Measurements from ENCODE around the gene TMEM127. TPM values are rescaled to one million over a fixed set of nuclear protein-coding genes. Genes with fewer than 3 reads are reported as not detected.
"Not testable (repeated sequence)": the region's sequence is repeated elsewhere in the genome, so short reads cannot be mapped to it uniquely, and the experiment has no call there.

Gene TMEM127
- total RNA-seq, 1 donor from 2014 or later = 61.9 TPM

DNA sequence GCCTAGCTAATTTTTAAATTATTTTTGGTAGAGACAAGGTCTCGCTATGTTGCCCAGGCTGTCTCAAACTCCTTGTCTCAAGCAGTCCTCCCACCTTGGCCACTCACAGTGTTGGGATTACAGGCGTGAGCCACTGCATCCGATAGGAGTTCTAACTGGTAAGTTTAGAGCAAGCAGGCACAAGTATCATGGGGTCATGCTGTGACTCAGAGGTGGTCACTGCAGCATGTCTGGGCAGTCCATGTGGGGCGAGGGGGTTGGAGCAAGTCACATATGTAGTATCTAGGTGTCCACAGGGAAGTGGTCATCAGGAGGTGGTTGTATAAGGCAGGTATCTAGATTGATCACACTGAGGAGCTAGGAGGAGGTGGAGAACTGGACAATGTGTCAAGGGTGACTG, 34.5 kb downstream of the TMEM127 start:
- H3K27ac ChIP-seq = no peak overlapping the region
- intact Hi-C loops (cut with DNase I) = no loop called here

DNA sequence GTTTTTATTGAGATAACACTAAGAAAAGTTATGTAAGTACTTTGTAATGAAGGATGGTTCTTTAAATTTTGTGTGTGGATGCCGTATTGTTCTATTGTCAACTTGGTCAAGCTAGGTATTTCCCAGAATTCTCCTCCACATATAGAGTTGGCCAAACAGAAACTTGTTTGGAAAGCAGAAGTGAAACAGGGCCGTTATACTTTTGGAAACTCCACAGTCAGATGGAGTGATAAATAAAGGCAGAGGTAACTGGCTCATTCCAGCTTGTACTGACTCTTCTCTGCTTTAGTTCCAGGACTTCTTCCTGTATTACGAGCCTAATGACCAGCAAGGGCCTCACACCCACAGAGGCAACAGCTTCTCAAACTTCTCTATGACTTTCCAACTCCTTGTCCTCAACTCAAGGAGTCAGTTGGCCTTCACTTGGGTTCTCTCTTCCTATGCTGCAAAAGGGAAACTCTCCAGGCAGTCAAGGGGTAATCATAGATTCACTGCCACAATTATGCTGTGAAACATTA, 40.7 kb downstream of the TMEM127 start:
- Histone ChIP-seq H3K9me3 (no peaks in the 10 kb centered on the region), H3K27ac (no peak overlapping the region), H3K4me1 (no peaks in the 10 kb centered on the region), H3K36me3 (no peaks in the 10 kb centered on the region), H3K4me3 (no peak overlapping the region), H3K27me3 (no peaks in the 10 kb centered on the region)
- no peak for DNase-seq (ENCODE audit: low spot score in 2 of 2)
- TF ChIP-seq, protein P1, sequence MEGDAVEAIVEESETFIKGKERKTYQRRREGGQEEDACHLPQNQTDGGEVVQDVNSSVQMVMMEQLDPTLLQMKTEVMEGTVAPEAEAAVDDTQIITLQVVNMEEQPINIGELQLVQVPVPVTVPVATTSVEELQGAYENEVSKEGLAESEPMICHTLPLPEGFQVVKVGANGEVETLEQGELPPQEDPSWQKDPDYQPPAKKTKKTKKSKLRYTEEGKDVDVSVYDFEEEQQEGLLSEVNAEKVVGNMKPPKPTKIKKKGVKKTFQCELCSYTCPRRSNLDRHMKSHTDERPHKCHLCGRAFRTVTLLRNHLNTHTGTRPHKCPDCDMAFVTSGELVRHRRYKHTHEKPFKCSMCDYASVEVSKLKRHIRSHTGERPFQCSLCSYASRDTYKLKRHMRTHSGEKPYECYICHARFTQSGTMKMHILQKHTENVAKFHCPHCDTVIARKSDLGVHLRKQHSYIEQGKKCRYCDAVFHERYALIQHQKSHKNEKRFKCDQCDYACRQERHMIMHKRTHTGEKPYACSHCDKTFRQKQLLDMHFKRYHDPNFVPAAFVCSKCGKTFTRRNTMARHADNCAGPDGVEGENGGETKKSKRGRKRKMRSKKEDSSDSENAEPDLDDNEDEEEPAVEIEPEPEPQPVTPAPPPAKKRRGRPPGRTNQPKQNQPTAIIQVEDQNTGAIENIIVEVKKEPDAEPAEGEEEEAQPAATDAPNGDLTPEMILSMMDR (IDR thresholded peaks at IDR 0.05) = no peak
- intact Hi-C loops (cut with DNase I) = no loop called here

More for the DNA sequence above, 34.5 kb downstream of the TMEM127 start:
- H3K27me3 ChIP-seq = no peaks in the 10 kb centered on the region
- TF ChIP-seq, protein P1 (IDR thresholded peaks at IDR 0.05) = no peak
- no peaks in the 10 kb centered on the region for H3K9me3 ChIP-seq
- H3K4me1 ChIP-seq = no peaks in the 10 kb centered on the region
- DNase-seq (ENCODE audit: low spot score in 2 of 2) = no peak
- no peak overlapping the region for H3K4me3 ChIP-seq
- H3K36me3 ChIP-seq = no peaks in the 10 kb centered on the region

DNA sequence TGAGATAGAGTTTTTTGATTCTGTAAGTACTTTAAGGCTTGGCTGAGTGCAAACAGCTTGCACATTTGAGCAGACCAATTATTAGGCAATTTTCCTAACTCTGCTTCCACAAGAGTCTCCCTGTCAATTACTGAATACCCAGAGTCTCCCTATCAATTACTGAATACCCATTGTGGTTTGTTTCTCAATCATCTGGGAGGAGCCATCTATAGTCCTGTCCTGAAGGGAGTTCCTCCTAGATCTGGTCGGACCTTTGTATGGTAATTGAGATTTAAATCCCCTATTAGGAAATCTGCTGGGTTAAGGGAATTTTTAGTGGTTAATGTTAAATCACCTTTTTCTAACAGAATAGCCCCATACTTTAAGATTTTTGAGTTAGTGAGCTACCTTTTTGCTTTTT, 44.7 kb downstream of the TMEM127 start:
- intact Hi-C loops (cut with DNase I); H3K27me3 ChIP-seq; H3K4me3 ChIP-seq; H3K27ac ChIP-seq; H3K4me1 ChIP-seq; DNase-seq (ENCODE audit: low spot score in 2 of 2); H3K36me3 ChIP-seq; H3K9me3 ChIP-seq: not testable (repeated sequence)

DNA sequence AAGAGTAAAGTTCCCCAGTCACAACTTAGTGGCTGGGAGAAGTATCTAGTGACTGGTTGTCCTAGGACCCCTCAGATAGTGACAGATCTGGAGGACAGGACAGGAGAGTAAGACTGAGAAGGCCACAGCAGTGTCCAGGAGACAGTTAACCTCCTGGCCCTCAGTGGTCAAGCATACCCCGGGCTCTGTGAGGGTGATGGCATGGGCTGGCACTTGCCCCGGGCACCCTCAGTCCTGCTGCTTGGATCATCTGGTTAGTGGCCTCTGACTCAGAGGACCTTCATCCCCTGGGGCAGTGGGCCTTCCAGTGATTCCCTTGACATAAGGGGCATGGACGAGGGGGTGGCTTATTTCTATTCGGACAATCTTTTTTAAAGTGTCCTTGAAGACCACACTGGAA, 45.8 kb downstream of the TMEM127 start:
- H3K27me3 ChIP-seq; intact Hi-C loops (cut with DNase I); H3K4me3 ChIP-seq; H3K36me3 ChIP-seq; H3K27ac ChIP-seq; DNase-seq (ENCODE audit: low spot score in 2 of 2); H3K4me1 ChIP-seq; H3K9me3 ChIP-seq: not testable (repeated sequence)

DNA sequence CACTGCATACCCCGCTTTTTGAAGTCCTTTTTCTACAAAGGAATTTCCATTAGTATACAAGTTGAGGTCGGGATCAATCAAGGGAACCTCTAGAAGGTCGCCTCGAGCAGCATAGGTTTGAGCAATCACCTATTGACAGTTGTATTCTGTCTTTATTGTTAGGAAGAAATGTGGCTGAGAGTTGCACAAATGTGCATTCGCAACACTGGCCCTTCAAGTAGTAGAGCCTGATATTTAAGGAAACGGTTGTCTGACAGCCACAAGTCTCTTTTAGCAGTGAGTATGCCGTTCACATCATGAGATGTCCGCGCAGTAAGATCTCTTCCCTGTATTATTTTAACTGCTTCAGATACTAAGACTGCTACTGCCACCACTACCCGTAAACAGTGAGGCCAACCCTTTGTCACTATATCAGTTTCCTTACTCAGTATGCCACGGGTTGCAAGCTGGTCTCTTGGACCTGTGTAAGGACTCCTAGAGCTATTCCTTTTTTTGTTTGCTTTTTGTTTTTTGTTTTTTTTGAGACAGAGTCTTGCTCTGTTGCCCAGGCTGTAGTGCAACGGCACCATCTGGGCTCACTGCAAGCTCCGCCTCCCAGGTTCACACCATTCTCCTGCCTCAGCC, 47.2 kb downstream of the TMEM127 start:
- intact Hi-C loops (cut with DNase I) = no loop called here
- Histone ChIP-seq H3K27me3 (no peaks in the 10 kb centered on the region), H3K4me3 (no peak overlapping the region), H3K9me3 (no peaks in the 10 kb centered on the region), H3K27ac (no peak overlapping the region), H3K36me3 (no peaks in the 10 kb centered on the region), H3K4me1 (no peaks in the 10 kb centered on the region)
- DNase-seq (ENCODE audit: low spot score in 2 of 2) = no peak
- TF ChIP-seq, protein P1 (IDR thresholded peaks at IDR 0.05) = no peak

DNA sequence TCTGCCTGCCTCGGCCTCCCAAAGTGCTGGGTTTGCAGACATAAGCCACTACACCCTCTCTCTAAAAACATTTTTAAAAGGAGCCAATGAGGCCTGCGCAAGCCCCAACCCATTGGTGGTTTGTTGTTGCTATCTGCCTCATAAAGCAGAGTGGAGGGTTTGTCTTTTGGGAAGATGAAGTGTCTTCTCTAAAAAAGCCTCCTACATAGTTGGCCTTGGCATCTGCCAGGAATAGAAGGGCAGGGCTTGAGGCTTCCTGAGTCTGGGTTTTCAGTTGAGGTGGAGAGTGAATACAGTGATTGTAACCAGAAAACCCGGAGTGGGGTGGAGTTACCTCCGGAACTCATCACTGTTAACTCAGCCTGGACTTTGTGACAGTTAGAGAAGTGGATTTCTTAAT, 51.2 kb downstream of the TMEM127 start:
- TF ChIP-seq, protein P1 (IDR thresholded peaks at IDR 0.05) = no peak
- DNase-seq (ENCODE audit: low spot score in 2 of 2) = no peak
- peaks cover 0 to under 1% of the 10 kb centered on the region in 2 donors for H3K4me1 ChIP-seq
- H3K27ac ChIP-seq = no peak overlapping the region
- intact Hi-C loops (cut with DNase I) = no loop called here
- H3K36me3 ChIP-seq = no peaks in the 10 kb centered on the region
- no peak overlapping the region for H3K4me3 ChIP-seq
- H3K27me3 ChIP-seq = no peaks in the 10 kb centered on the region
- H3K9me3 ChIP-seq = no peaks in the 10 kb centered on the region

DNA sequence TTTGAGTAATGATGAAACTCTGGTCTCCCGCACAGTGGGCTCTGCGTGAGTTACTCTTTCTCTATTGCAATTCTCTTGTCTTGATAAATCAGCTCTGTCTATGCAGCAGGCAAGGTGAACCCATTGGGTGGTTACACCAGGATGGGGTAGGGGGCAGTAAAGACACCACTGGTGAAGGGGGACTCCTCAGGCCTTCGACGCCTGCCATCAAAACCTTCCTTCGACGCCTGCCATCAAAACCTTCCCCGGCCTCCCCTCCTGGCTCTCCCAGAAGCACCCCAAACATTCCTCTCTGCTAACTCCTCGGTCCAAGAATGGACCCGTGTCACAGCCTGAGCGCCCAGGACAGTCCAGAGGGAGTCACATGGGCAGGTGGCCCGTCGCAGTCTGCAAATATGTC, 52.4 kb downstream of the TMEM127 start:
- TF ChIP-seq, protein P1 (IDR thresholded peaks at IDR 0.05) = no peak
- no peaks in the 10 kb centered on the region for H3K36me3 ChIP-seq
- no peaks in the 10 kb centered on the region for H3K9me3 ChIP-seq
- intact Hi-C loops (cut with DNase I) = no loop called here
- no peaks in the 10 kb centered on the region for H3K27me3 ChIP-seq
- DNase-seq (ENCODE audit: low spot score in 2 of 2) = no peak
- no peak overlapping the region for H3K4me3 ChIP-seq
- H3K27ac ChIP-seq = no peak overlapping the region
- H3K4me1 ChIP-seq = peaks cover 5% of the 10 kb centered on the region in 2 donors
